Measurements from ENCODE around the gene ZCCHC7. TPM values are rescaled to one million over a fixed set of nuclear protein-coding genes. Genes with fewer than 3 reads are reported as not detected.

The ZCCHC7 gene
- total RNA-seq, 1 donor from 2014 or later = 27.8 TPM

DNA sequence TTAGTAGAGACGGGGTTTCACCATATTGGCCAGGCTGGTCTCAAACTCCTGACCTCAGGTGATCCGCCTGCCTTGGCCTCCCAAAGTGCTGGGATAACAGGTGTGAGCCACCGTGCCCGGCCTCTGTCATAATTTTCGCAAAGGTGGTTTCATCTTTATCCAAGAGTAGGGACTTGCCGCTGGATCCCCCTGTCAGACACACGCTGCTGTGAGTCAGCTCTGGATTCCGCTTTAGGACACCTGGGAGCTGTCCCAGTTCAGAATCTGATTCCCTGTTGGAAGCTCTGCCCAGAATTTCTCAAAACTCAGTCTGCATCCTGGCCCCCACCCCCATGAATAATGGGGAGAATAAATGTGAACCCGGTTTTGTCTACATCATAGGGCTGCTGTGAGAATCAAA lies 284.2 kb downstream of the ZCCHC7 start:
- Mint-ChIP-seq H3K36me3 (no peaks in the 10 kb centered on the region), H3K27me3 (ENCODE audit: low read depth) (no peaks in the 10 kb centered on the region), H3K9me3 (no peaks in the 10 kb centered on the region), H3K4me1 (peaks cover 22% of the 10 kb centered on the region), H3K27ac (no peak overlapping the region), H3K4me3 (no peak overlapping the region)
- no peak for DNase-seq (ENCODE audit: low spot score in 2 of 2, unreplicated experiment in 2 of 2)
- TF ChIP-seq, protein P1, sequence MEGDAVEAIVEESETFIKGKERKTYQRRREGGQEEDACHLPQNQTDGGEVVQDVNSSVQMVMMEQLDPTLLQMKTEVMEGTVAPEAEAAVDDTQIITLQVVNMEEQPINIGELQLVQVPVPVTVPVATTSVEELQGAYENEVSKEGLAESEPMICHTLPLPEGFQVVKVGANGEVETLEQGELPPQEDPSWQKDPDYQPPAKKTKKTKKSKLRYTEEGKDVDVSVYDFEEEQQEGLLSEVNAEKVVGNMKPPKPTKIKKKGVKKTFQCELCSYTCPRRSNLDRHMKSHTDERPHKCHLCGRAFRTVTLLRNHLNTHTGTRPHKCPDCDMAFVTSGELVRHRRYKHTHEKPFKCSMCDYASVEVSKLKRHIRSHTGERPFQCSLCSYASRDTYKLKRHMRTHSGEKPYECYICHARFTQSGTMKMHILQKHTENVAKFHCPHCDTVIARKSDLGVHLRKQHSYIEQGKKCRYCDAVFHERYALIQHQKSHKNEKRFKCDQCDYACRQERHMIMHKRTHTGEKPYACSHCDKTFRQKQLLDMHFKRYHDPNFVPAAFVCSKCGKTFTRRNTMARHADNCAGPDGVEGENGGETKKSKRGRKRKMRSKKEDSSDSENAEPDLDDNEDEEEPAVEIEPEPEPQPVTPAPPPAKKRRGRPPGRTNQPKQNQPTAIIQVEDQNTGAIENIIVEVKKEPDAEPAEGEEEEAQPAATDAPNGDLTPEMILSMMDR (IDR thresholded peaks at IDR 0.05; ENCODE audit: unreplicated experiment) = no peak

DNA sequence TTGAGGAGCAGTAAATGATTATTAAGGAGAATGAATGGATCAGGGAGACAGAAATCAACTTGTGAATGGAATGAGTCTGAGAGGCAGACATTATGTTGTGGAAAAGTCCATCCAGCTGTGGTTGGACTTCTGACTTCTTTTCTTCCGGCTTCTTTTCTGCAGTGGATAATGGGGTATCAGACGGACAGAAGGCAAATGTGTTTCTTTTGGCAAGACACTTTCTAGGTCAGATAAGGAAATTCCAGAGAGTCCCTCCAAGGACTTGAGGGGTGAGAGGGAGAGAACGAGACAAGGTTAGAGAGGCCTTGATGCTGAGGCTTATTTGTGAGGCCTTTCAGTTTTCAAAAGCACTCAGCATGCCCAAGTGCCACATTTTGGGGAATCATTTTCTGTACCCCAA lies 285.0 kb downstream of the ZCCHC7 start:
- H3K27me3 Mint-ChIP-seq (ENCODE audit: low read depth) = no peaks in the 10 kb centered on the region
- no peaks in the 10 kb centered on the region for H3K9me3 Mint-ChIP-seq
- peaks cover 22% of the 10 kb centered on the region for H3K4me1 Mint-ChIP-seq
- H3K4me3 Mint-ChIP-seq = no peak overlapping the region
- DNase-seq (ENCODE audit: low spot score in 2 of 2, unreplicated experiment in 2 of 2) = no peak
- TF ChIP-seq, protein P1 (IDR thresholded peaks at IDR 0.05; ENCODE audit: unreplicated experiment) = no peak
- no peaks in the 10 kb centered on the region for H3K36me3 Mint-ChIP-seq
- H3K27ac Mint-ChIP-seq = peak overlapping the region; percentile 52

DNA sequence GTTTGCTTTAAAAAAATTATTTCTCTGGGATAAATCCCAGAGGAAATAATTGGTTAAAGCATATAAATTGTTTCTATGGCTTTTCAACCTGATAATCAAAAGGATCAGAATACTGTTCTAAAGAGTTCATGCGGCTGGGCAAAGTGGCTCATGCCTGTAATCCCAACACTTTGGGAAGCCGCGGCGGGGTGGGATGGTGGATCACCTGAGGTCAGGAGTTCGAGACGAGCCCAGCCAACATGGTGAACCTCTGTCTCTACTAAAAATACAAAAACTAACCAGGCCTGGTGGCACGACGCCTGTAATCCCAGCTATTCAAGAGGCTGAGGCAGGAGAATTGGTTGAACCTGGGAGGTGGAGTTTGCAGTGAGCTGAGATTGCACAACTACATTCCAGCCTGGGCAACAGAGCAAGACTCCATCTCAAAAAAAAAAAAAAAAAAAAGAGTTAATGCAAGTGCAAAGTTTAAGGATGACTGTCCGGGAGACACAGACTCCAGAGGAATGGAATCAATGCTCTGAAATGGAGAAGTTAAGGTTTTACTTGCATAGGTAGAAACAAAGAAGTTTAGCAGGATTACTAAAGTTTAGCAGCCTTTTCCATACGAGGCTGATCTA lies 285.5 kb downstream of the ZCCHC7 start:
- Mint-ChIP-seq H3K27ac (no peak overlapping the region), H3K27me3 (ENCODE audit: low read depth) (no peaks in the 10 kb centered on the region), H3K4me3 (no peak overlapping the region), H3K4me1 (peaks cover 22% of the 10 kb centered on the region), H3K36me3 (no peaks in the 10 kb centered on the region), H3K9me3 (no peaks in the 10 kb centered on the region)
- no peak for DNase-seq (ENCODE audit: low spot score in 2 of 2, unreplicated experiment in 2 of 2)
- TF ChIP-seq, protein P1 (IDR thresholded peaks at IDR 0.05; ENCODE audit: unreplicated experiment) = no peak

DNA sequence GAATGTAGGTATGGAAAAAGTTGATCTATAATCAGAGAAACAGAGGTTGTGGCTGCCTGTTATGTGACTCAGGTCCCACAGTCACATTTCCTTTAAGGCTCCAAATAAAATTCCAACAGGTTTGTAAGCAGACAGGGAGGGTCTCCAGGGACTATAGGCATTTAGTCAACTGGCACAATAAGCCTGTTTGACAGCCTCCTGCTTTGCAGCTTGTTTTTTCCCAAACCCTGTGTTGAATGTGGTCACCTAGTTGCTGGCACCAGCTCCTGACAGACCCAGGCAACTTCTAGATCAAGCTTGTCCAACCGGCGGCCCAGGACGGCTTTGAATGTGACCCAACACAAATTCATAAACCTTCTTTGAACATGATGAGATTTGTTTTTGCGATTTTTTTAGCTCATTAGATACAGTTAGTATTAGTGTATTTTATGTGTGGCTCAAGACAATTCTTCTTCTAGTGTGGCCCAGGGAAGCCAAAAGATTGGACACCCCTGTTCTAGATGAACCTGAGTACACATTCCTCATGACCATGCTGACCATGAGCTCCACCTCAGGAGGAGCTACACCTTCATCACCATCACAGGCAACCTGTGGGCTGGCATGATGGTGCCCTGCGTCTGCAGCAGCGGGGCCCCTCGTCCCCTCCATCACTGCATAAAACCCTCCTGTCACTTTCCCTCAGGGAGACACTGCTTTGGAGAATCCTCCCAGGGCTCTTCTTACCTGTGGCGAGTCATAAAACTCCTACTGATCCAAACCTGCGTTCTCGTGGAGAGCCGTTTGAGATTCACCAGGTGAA lies 286.4 kb downstream of the ZCCHC7 start:
- Mint-ChIP-seq H3K36me3 (no peaks in the 10 kb centered on the region), H3K27ac (no peak overlapping the region), H3K27me3 (ENCODE audit: low read depth) (no peaks in the 10 kb centered on the region), H3K4me1 (peaks cover 25% of the 10 kb centered on the region), H3K4me3 (no peak overlapping the region), H3K9me3 (no peaks in the 10 kb centered on the region)
- TF ChIP-seq, protein P1 (IDR thresholded peaks at IDR 0.05; ENCODE audit: unreplicated experiment) = no peak
- DNase-seq (ENCODE audit: low spot score in 2 of 2, unreplicated experiment in 2 of 2) = no peak

DNA sequence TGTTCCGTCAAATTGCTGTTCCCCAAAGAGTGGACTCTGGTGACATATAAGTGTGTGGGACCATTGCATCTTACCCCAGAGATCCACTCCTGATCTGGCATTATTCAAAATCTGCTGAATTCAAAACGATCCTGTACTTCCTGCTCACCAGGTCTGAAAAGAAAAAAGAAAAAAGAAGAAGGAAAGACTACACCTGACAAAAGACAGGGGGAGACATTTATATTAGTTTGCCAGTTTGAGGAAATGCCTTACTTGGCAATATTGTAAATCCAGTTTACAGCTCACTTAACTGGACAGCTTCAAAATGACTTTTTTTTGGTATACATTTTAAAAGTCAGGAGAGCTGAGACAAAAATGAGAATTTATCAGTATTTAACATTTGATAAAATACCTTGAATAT lies 287.1 kb downstream of the ZCCHC7 start:
- H3K4me1 Mint-ChIP-seq = peaks cover 27% of the 10 kb centered on the region
- no peak for DNase-seq (ENCODE audit: low spot score in 2 of 2, unreplicated experiment in 2 of 2)
- no peak overlapping the region for H3K27ac Mint-ChIP-seq
- no peaks in the 10 kb centered on the region for H3K36me3 Mint-ChIP-seq
- TF ChIP-seq, protein P1 (IDR thresholded peaks at IDR 0.05; ENCODE audit: unreplicated experiment) = peak; percentile 38
- no peaks in the 10 kb centered on the region for H3K9me3 Mint-ChIP-seq
- no peak overlapping the region for H3K4me3 Mint-ChIP-seq
- H3K27me3 Mint-ChIP-seq (ENCODE audit: low read depth) = no peaks in the 10 kb centered on the region

Other genes with a start within 250 kb of the ZCCHC7 start
- gene PAX5, start 86.3 kb upstream of the ZCCHC7 start, total RNA-seq = not detected in 3 replicates

All from mesothelial cell of epicardium (in vitro differentiated cells).